Stimulated activated CD8-positive, alpha-beta memory T cell treated with anti-CD3 and anti-CD28 coated beads, Interleukin-2, amount 100 ng/mL, for 48 hours (primary cell): ENCODE measurements around the gene CDHR3.

Experiments used
- DNase-seq, 2 donors: peaks; one replicate each; pipeline ENCODE4 v3.0.0-alpha.2; 2020; ENCODE audit warnings: low read depth in 2 of 2

The CDHR3 gene

DNA sequence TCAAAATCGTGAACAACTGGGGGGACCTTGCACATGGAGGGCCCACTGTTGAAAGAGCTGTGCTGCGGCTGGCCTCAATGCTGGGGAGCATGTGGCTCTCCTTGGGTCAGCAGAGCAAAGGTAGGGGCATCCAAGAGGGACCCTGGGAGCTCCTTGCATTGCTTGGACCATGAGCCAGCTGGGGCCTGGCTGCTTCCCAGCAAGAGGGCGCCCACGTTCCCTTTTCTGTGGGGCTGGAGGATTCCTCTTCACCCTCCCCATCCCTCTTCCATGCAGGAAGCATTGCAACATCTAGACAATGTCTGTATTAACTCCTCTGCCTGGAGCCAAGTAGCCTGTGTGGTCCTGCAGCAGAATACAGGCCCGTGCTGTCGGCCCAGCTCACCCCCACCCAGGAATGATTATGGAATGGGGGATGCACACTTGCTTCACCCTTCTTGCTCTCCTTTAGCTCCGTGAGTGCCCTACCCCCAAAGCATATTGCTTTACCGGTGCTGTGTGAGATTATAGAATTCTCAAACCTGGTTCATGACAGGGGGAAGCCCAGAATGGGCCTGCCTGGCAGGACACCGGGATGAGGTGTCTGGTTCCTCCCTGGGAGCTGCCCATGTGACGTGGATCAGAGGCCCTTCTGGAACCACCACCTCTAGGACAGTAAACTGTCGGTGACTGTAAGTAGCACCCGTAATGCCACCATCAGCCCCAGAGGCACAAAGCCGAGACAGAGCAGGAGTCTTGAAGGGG, 87.1 kb downstream of the CDHR3 start:
- no peak for DNase-seq

DNA sequence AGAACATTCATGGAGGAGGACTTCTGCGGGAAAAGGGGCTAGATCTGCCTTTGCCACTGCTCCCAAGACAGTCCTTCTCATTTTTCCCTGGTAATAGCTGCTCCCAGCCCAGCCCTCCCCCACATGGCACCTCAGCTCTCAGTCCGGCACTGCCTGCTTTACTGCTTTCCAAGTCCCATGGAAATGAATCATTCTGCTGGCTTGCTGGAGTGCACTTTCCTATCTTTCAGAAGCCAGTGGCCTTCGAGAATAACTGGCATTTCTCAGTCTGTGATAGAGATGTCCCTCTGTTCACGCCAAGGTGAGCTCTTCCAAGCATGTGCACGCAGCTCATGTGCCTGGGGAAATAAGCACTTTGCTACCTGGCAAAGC, 87.7 kb downstream of the CDHR3 start:
- DNase-seq: no peak

DNA sequence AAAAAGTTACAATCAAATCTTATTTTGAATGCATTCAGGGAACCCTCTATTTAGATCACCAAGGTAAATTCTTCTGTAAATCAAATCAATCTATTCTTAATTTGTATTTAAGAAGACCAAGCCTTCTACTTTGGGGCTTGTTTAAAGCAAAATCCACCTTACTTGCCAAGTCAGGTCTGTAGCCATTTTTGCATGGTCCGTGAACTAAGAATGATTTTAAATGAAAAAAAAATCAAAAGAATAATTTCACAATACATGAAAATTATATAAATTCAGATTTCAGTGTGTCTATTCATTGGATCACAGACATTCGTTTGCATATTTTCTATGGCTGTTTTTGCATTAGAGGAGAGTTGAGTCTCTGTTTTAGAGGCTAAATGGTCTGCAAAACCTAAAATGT, 89.6 kb downstream of the CDHR3 start:
- DNase-seq: no peak

DNA sequence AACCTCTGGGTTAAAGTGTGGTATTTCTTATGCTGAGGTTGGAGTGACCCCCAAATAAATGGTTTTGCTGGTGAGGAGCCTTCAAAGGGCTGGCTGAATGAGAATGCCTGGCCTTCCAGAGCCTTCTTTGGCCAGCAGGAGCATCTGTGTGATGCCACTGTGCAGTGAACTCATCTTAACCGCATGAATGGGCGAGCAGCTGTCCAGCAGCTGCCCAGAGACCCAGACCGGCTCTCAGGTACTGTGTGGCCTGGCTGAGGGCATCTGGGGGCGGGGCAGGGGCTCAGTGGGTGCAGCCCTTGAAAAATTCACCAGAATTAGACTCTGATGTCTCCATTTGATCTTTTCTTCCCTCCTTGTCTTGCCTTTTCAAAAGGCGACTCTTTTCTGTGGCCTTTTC, 90.0 kb downstream of the CDHR3 start:
- DNase-seq: no peak

DNA sequence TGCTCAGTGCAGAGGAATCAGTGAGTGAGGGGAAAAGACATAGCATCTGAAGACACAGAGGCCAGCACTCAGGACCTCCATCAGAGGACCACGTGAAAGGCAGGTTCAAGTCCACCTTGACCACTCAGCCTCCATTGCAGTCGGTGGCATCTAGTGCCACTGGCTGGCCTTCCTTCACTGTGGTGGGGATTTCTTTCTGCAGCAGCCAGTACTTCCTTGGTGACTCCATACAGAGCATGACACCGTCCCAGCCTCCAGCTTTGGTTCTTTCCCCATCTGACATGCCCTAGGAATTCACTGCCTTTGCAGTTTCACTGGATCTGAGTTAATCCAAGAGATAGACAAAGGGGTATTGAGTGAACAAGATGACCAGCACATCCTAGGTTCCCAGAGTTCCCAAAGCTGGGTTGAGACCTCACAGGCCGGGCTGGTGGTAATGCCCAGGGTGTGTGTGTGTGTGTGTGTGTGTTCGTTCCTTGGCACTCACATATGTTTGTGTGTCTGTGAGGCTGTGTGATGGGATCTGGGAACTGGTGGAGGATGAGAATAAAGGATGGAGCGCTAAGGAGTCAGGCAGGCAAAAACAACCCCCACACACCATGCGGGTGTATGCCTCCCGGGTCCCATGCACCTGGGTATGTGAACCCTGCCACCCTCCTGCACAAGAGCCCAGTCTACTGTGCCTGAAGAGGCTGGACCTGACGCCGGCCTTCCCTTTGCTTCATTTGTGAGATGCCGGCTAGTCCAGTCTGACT, 91.3 kb downstream of the CDHR3 start:
- no peak for DNase-seq

DNA sequence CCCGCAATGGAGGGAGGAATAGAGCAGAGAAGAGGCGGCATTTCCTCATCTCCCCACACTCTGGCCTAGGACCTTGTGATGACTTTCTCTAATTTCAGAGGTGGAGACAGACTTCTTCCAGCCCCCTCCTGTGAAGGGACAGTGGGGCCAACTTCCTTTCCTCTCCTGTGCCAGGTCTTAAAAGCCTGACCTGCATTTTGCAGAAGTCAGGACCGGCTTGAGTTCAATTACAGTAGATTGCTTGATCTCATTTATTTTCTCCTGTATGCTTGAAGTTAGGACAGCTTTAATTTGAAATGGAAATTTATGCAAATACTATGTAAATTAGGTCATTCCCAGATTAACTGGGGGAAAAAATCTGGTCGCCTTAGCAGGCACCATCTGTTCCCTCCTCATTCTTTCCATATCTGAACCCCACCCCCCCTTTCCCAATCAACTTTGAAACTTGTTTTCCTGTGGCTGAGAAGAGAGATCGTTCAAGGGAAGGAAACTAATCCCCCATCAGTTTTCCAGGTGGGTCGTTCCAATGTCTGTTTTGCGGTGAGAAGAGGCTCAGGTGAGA, 92.0 kb downstream of the CDHR3 start:
- no peak for DNase-seq

DNA sequence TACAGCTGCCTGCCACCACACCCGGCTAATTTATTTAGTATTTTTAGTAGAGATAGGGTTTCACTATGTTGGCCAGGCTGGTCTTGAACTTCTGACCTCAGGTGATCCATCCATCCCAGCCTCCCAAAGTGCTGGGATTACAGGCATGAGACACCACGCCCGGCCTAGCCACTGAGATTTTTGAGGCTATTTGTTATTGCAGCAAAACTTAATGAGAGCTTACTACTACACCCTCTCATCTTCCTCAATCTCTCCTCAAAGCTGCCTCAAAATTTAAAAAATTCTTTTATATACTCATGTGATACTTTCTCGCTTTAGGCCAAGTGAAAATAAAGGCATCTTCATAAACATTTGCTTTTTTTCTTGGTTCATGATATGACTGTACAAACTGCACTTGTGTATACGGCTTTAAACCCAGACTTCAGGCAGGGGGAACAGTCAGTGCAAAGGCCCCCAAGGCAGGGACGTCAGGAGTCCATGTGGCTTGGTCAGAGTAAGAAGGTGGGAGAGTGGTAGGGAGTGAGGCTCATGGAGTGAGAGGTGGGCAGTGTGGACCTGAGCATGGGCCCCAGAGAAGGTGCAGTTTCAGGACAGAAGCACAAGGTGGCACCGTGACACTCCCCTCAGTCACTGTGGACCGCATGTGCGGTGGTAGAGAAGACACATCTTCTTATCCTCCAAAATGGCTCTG, 93.6 kb downstream of the CDHR3 start:
- DNase-seq: peak in 1 of 2 donors; percentile 53

DNA sequence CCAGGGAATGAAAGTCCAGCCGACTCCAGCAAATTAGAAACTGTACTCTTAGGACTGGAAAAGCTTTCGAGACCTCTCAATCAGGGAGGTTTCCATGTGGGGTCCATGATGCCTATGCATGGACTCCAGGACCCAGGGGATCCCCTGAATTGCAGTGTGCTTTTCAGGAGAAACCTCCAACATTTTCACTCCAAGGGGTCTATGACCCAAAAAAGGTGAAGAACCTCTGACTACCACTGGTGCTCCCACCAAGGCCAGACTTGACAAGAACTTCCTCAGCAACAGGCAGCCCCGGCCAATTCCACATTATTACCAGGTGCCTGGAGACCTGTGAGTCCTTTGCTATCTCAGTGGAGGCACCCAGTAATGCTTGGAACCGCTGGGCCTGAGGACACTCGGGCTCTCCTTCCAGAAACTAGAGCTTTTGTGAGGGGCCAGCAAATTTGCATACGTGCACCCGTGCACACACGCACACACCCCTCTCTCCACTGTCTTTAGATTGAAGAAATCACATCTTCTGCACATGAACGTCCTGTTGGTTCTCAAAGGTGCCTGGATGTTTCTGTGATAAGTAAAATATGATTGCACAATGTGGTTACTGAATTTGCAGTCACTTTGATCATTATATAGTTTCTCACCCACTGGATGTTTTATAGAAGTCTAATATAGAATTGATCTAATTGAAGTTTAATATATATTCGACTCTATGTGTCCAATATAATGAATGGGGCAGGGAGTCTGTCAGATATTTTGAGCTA, 94.3 kb downstream of the CDHR3 start:
- no peak for DNase-seq

DNA sequence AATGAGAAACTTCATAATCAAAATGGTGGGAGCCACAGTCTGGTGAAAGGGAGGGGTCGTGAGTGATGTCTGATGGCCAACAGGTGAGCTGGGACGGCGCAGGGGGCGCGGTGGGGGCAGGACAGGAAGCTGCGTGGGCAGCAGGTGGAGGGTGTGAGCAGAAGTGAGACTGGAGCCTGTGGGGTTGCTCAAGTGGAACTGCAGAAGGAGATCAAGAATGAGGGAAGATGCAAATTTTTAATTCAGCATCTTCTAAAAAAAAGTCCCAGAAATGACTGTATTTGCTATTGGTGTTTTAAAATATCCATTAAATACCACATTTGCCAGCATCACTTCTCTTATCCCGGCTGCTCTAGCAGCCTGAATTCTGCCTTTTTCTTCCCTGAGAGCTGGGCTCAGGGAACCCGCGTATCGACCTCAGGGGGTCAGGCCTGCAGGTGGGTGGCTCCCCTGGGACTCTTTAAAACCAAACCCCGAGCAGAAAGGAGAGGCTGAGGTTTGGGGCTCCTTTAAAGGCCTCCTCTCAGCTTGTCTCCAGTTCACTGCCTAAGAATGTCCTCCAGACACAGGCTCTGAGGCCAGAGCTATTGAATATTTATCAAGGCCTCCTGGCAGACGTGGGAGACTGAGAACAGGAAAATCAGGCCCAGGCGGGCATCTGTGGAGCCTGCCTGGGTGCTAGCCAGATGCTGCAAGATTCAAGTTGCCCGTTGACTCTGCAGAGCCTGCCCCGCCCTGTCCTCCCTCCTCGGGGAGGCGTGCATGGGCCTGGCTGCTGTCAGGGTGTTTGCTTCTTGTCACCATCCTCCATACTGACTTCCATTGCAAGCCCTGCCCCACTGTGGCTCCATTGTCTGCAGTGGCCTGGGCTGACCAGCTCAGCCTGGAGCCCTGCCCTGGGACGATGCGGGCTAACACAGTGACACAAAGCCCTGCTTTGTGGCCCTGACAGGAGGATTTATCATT, 95.2 kb downstream of the CDHR3 start:
- DNase-seq: no peak

DNA sequence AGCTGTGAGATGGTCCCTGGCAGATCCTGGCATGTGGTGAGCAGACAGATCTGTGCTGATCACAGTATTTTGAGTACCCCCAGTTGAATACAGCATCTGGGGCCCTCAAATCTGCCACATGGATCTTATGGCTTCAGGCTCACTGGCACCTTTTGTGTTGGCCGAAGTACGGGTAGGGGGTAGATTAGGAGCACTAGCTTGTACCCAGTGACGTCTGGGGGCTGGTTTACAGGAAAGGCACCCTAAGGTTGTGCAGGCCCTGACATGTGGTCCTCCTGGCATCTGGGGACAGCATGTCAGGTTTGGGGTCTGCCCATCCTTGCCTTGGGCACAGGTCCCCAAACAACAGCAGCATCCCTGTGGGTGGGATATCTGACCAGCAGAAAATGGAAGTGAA, 95.9 kb downstream of the CDHR3 start:
- DNase-seq: no peak

DNA sequence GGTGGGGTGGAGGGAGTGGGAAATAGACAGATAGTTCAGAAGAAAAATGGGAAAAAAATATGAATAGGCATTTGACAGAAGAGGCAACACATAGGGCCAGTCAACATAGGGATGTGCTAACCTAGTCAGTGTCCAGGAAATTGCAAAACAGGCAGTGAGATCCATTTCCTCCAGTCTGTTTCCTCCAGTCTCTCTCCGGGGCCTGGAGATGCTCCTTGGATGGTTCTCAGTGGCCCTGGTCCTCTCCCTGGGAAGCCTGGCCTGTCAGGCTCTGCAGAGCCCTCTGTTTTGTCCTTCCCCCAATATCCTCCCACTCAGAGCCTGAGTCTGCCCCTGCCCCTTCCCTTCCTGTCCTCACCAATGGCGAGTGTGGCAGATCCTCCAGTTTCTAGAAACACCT, 96.5 kb downstream of the CDHR3 start:
- no peak for DNase-seq

DNA sequence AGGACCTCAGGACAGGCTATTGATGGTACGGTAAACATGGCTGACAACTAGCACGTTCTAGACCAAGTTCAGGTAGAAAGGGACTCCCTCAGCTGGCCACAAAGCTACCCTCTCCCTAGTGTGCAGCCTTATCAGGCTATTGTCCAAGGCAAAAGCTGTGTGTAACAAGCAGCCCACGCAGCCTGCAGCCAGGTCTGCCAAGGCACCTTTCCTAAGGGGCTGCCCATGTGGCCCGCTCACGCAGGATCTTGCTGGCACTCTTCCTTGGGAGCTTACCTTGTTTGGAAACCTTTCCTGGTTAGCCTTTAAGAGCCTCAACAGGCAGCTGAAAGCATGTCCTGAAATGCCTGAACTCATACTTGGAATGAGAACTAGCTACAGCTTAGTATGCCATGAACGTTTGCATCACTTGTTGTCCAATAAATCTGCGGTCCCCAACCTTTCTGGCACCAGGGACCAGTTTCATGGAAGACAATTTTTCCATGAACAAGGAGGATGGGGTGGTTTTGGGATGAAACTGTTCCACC, 97.4 kb downstream of the CDHR3 start:
- no peak for DNase-seq

DNA sequence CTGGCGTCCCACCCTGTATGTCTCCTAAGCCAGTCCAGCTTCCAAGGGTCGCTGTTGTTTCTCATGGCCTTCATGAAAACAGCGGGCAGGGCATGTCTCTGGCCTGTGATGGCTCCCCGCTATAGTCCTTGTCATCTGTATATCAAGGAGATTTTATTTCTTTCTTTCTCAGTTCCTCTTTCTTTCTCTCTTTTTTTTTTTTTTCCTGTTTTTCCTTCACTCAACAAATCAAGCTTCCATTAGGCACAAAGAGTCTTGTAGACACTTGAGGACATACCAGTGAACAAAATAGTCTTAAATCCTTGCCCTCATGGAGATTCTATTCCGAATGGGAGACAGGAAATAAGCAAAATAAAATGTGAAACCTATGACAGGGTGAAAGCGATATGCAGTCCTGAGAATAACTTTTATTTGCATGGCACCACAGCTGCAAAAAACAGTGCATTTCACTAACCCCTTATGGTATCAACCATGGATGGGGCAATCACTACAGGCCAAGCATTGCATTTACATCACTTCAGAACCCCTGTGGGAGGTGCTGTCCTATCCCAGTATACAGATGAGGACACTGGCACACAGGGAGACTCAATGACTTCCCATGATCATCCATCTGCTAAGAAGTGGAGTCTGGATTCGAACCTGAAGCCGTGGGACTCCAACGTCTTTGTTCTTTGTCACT, 98.4 kb downstream of the CDHR3 start:
- no peak for DNase-seq

DNA sequence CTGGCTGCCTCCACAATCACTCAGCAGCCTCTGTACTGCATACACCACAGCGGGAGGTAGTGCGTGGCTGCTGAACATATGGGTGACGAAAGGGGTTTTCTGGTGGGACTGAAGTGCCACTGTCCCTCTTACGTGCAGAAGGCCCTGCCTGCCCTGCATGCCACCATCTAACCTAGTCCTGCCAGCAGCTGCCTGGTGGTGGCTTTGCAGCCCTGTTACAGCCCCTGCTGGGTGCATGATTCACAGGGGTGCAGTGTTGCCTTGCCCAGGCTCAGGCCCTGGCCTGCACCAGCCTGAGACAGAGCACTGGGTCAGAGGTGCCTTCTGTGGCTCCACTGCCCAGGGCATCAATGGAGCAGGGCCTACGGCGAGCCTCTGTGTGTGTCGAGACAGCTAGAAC, 98.9 kb downstream of the CDHR3 start:
- no peak for DNase-seq

DNA sequence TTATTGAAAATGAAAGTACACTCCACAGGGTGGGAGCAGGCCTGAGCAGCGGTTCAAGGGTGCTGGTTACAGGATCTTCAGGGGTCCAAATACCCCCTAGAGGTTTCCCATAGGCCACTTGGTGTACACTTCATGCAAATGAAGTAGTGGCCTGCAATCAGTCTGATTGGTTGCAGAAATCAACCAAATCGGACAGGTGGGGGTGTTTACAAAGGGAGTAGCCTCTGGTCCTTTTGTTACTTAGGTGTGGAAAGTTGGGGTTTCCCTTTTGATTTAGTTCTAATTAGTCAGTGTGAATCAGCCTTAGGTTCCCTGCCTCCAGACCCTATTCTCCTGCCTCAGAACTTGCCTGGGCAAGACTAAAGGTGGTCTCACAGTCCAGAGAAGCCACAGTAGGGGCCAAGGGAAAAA, 99.5 kb downstream of the CDHR3 start:
- no peak for DNase-seq

DNA sequence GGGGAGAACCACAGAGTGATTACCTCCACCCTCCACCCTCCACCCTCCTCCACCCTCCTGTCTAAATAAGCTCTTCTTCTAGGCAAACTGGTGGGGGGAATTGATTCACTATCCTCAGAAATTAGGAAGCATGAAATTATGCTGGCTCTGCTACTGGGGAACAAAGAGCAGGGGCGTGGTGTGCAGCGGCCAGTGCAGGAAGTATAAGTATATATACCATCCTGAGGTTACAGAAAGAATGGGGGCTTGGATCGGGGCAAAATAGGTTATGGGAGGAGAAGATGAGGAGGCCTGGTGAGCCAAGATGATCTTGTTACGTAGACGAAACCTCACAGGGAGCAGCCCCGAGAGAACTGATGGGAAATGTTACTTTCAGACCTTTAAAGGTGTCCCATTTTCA, 100.0 kb downstream of the CDHR3 start:
- DNase-seq: no peak

DNA sequence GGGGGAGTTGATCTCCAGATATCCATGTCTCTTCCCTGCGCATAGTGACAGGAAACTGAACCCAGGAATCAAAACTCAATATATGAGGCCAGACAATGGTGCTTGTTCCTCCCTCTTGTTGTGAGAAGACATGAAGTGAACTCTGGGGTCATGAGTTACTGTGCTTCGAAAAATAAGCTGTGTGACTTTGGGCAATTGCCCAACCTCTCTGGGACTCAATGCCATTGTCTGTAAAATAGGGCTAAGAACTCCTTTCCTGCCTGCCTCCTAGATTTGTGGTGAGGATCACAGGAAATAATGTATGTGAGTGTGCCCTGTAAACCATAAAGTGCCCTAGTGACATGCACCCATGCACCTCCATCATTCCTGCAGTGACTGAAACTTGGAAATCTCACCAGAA, 100.6 kb downstream of the CDHR3 start:
- DNase-seq: no peak

DNA sequence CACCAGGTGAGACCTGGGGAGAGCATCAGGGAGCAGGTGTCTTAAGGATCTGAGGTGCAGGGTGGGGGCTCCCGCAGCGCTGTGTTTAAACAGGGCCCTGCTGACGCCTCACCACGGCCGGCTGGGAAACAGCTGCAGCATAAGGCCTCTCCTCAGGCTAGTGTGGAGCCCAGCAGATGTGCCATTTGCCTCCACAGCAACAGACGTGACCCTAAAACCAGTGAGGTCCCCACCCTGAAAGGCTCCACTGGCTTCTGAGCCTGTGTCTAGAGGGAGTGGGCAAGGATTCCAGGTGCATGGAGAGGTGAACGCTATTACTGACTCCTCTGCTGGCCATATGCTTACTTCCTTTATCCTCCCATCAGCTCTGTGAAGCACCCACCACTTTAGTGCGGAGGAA, 101.3 kb downstream of the CDHR3 start:
- DNase-seq: no peak

DNA sequence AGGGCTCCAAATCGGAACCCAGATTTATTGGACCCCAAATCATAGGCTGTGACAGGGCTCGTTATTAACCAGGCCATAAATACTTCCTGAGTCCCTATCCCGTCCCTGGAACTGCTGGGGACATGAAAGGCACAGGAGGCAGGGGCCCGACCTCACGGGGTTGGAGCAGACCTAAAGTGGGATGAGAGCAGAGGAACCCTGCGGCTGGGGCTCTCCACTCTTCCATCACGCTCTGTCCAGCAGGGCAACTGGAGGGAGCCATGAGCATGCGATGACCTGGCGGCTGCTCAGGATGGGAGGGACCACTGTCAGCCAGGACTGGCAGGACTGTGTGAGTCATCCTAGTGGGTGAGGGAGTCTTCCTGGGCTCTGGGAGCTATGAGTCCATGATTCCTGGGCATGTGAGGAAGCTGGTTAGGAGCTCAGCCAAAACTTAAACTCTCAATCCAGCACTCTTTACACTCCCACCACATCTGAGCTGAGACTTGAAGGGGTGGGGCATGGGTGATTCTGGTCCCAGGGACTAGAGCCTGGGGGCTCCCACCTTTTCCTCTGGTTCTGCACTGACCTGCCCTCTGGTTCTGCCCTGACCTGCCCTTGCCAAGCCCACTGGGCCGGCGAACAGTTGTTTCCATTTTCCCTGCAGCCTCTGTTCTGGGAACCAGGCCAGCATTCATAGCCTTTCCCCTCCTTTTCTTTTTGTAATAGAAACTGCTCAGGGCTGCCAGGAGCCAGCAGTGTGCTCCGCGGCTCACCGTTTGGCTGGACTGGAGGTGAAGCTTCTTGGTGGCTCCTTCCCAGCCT, 101.9 kb downstream of the CDHR3 start:
- DNase-seq: no peak
